Stimulated activated CD4-positive, alpha-beta T cell treated with anti-CD3 and anti-CD28 coated beads, TNF-alpha, amount 100 ng/mL, for 4 hours (primary cell): ENCODE measurements around the gene PRDM13.
"Not testable (repeated sequence)": the region's sequence is repeated elsewhere in the genome, so short reads cannot be mapped to it uniquely, and the experiment has no call there.

Experiments used
- DNase-seq, 3 experiments: peaks; one replicate each; pipeline ENCODE4 v3.0.0-alpha.2; 2020; ENCODE audit warnings: low read depth in 3 of 3

PRDM13 gene

GRCh38 chr6:99629293-99629692 is 22.7 kb downstream of the PRDM13 start:
- DNase-seq = no peak

GRCh38 chr6:99637629-99638028 is 31.0 kb downstream of the PRDM13 start:
- no peak for DNase-seq

- not testable (repeated sequence) for DNase-seq
These were observed 31.7 kb downstream of the PRDM13 start for GRCh38 chr6:99638358-99638757.

- DNase-seq = no peak
These were observed 34.6 kb downstream of the PRDM13 start for GRCh38 chr6:99641270-99641669.

- no peak for DNase-seq
These were observed 39.4 kb downstream of the PRDM13 start for GRCh38 chr6:99645986-99646385.

GRCh38 chr6:99650091-99650571 is 43.5 kb downstream of the PRDM13 start:
- DNase-seq = not testable (repeated sequence)

GRCh38 chr6:99660206-99660605 is 53.6 kb downstream of the PRDM13 start:
- no peak for DNase-seq

- no peak for DNase-seq
These were observed 55.2 kb downstream of the PRDM13 start for GRCh38 chr6:99661870-99662269.

- DNase-seq = no peak
These were observed 56.0 kb downstream of the PRDM13 start for GRCh38 chr6:99662616-99663015.
